ENCODE measurements around the gene NHLRC4.

The NHLRC4 gene

DNA sequence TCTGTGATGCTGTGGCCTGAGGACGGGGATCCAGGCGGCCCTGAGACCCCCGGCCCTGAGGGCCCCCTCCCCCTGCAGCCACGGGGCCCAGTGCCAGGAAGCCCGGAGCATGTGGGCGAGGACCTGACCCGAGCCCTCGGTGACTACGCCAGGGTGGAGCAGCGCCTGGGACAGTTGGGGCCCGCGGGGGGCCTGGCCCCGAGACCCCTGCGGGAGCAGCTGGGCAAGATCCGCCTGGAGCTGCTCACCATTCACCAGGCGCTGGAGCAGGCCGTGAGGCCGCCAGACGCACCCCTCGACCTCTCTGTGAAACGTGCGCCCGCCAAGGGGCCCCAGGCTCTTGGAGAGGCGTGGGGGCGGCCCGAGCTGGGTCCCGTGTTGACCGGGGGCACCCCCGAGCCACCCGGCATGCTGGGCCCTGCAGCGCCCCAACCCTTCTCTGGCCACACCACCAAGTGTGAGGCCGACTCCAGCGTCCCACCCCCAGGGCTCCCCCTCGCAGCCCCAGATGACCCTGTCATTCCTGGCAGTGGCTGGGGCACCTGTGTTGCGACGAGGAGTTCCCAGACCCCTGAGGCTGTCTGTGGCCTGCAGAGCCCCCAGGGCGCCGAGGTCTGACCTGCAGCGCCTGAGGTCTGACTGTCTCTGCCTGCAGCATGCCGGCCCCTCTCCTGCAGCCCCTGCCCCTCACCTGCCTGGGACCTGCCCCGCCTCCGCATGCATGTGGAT lies 2.0 kb upstream of the NHLRC4 start:
- Histone ChIP-seq H3K36me3 (ENCODE audit: control insufficient read depth in 4 of 4, insufficient read depth in 4 of 4, low read length in 3 of 4) (no peaks in the 10 kb centered on the region), H3K27ac (ENCODE audit: insufficient read depth in 1 of 2, low read depth in 1 of 2, low read length in 2 of 2, poor library complexity in 1 of 2, severe bottlenecking in 2 of 2) (no peak overlapping the region), H3K27me3 (replicated peaks in 2 of 5; ENCODE audit: control insufficient read depth in 4 of 5, insufficient read depth in 5 of 5, low read length in 4 of 5) (peaks cover 0 to 27% (median 7%) of the 10 kb centered on the region in 5 experiments), H3K4me3 (ENCODE audit: control insufficient read depth in 1 of 7, extremely low read depth in 1 of 7, insufficient read depth in 4 of 7, low read depth in 2 of 7, low read length in 6 of 7) (no peak overlapping the region), H3K9me3 (ENCODE audit: control extremely low read depth in 1 of 5, control insufficient read depth in 4 of 5, insufficient read depth in 2 of 5, low read depth in 1 of 5, low read length in 4 of 5) (no peaks in the 10 kb centered on the region), H3K4me1 (ENCODE audit: control extremely low read depth in 1 of 4, control insufficient read depth in 4 of 4, insufficient read depth in 4 of 4, low read length in 3 of 4) (peaks cover 0 to 45% (median 33%) of the 10 kb centered on the region in 4 experiments)
- ChIA-PET CTCF (no interaction called here), POLR2A (no interaction called here)
- DNase-seq: no peak
- 97% methylated on average over 39 of the region's 42 CpGs for WGBS (ENCODE audit: insufficient coverage)

DNA sequence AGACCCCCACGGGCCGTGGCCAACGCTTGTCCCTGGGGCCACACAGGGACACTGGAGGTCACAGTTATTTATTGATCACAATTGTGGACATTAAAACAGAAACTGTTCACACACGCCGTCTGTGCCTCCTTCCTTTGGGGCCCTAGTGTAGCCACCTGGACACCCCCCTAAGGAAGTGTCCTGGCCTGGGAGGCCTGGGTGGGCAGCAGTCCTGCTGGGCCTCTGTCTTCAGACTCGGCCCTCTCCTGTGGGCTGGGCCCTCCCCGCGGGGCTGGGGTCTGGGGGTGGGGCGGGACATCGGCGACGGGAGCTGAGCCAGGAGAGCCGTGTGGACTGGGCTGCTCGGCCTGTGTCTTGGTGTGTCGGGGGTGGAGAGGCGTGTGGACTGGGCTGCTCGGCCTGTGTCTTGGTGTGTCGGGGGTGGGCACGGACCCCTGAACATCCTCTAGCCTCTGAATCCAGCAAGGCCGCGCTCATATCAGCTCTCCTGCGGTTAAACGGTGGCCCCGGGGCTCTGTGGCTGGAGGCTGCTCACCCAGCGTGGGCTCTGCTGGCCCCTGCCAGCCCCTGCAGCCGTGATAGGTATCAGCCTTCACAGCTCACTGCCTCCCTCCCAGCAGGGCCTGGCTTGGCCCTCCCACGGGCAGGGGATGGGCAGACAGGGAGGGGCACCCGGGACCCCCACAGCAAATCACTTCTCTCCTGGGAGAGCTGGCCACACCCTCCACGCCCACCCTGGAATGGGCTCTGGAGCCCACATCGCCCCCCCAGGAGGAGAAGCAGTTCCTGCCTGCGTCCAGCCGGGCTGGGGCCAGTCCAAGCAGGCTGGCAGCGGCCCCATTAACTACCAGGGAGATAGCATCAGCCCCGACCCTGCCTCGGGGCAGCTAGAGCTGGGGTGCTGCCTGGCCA lies 1.1 kb upstream of the NHLRC4 start:
- POLR2A ChIA-PET: interaction anchor here (0.6 kb wide), 1 partner anchor 33 kb away, joined by 3 read pairs; no protein-coding TSS in a partner anchor
- 98% methylated on average over 28 of the region's 35 CpGs for WGBS (ENCODE audit: insufficient coverage)

DNA sequence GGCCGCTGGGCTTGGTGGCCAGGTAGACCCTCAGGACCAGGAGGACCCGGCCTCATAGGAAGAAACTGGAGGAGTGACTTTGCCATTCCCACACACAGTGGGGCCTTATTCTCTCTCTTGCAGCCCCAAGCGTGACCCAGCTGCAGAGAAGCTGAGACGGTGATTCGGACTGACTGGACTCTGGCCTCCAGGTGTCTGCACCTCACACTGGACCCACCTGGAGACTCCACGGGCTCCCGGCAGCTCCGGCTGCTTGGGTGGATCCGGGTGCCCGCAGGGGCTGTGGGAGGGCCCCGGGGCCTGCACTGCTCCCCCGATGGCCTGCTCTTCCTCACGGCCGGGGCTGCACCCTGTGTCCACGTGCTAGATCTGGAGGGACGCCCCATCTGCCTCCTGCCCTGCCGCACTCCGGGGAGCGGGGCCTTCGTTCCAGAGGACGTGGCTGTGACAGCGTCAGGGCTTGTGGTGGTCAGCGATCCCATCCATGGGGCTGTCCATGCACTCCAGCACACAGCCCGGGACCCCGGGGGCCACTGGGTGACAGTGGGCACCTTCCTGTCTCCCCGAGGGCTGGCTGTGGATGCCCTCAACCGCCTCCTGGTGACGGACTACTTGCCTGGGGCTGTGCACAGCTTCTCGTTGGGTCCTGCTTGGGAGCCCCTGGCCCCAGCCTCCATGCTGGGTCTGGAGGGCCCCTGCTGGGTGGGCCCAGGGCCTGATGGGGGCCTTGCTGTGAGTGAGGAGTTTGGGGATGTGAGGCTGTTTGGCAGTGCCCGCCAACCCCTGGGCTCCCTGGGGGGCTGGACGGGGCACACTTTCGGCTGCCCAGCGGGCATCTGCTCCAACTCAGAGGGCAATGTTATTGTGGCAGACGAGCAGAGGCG lies 810 bp downstream of the NHLRC4 start:
- ChIA-PET CTCF (interaction anchor here (1.5 to 1.9 kb wide), 3 partner anchors 9 to 68 kb away, joined by 4 to 11 read pairs (median 6); partner anchors contain the start of gene METTL26), POLR2A (no interaction called here)

More for the DNA sequence above, 1.1 kb upstream of the NHLRC4 start:
- H3K36me3 ChIP-seq (ENCODE audit: control insufficient read depth in 4 of 4, insufficient read depth in 4 of 4, low read length in 3 of 4): no peaks in the 10 kb centered on the region
- H3K9me3 ChIP-seq (ENCODE audit: control extremely low read depth in 1 of 5, control insufficient read depth in 4 of 5, insufficient read depth in 2 of 5, low read depth in 1 of 5, low read length in 4 of 5): no peaks in the 10 kb centered on the region
- peaks cover 0 to 21% (median 6%) of the 10 kb centered on the region in 5 experiments for H3K27me3 ChIP-seq (replicated peaks in 2 of 5; ENCODE audit: control insufficient read depth in 4 of 5, insufficient read depth in 5 of 5, low read length in 4 of 5)
- CTCF ChIA-PET: no interaction called here
- H3K27ac ChIP-seq (ENCODE audit: insufficient read depth in 1 of 2, low read depth in 1 of 2, low read length in 2 of 2, poor library complexity in 1 of 2, severe bottlenecking in 2 of 2): no peak overlapping the region
- no peak for DNase-seq
- H3K4me3 ChIP-seq (ENCODE audit: control insufficient read depth in 1 of 7, extremely low read depth in 1 of 7, insufficient read depth in 4 of 7, low read depth in 2 of 7, low read length in 6 of 7): peak overlapping the region in 1 of 7 experiments; percentile 3
- H3K4me1 ChIP-seq (ENCODE audit: control extremely low read depth in 1 of 4, control insufficient read depth in 4 of 4, insufficient read depth in 4 of 4, low read length in 3 of 4): peaks cover 0 to 47% (median 34%) of the 10 kb centered on the region in 4 experiments

DNA sequence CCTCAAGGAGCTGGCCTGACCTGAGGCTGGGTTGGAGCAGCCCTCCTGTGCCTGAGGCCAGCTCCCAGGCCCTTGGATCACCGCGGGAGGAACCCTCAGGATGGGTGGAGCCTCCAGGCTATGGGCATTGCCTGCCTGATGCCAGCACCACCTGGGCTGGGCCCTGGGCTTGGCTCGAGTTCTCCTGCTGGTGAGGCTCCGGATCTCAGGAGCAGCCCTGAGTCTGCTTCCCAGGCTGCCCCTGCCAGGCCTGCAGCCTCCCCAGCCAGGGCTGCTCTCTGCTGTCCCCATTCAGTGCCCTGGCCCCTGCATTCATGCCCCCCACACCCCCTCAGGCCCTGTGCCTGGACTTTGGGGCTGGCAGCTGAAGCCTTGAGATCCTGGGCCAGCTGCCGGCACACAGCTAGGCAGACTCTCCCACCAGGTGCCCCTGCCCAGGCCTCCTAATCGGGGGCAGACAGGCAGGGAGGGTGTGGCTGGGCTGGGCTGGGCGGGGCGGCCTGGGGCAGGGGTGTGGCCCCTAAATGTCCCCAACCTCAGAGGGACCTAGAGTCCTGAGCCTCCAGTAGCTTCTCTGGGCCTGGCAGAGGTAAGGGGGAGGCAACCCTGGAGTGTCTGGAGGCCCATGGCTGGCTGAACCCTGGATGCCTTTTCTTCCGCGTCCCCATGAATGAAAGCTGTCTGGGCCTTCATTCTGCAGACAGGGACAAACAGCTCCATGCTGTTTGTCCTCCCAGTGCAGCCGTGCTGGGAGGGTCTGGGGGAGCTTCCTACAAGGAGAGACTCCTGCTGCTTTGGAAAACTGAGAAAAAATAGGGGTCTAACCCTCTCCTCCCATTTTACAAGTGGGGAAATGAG lies 1.8 kb downstream of the NHLRC4 start:
- Histone ChIP-seq H3K4me3 (ENCODE audit: control insufficient read depth in 1 of 7, extremely low read depth in 1 of 7, insufficient read depth in 4 of 7, low read depth in 2 of 7, low read length in 6 of 7) (peak overlapping the region in 6 of 7 experiments; percentile 46 to 96 (median 84)), H3K36me3 (ENCODE audit: control insufficient read depth in 4 of 4, insufficient read depth in 4 of 4, low read length in 3 of 4) (peaks cover 0 to 5% (median 1%) of the 10 kb centered on the region in 4 experiments), H3K27ac (ENCODE audit: insufficient read depth in 1 of 2, low read depth in 1 of 2, low read length in 2 of 2, poor library complexity in 1 of 2, severe bottlenecking in 2 of 2) (peak overlapping the region; percentile 66 to 84), H3K9me3 (ENCODE audit: control extremely low read depth in 1 of 5, control insufficient read depth in 4 of 5, insufficient read depth in 2 of 5, low read depth in 1 of 5, low read length in 4 of 5) (no peaks in the 10 kb centered on the region), H3K27me3 (replicated peaks in 2 of 5; ENCODE audit: control insufficient read depth in 4 of 5, insufficient read depth in 5 of 5, low read length in 4 of 5) (no peaks in the 10 kb centered on the region), H3K4me1 (ENCODE audit: control extremely low read depth in 1 of 4, control insufficient read depth in 4 of 4, insufficient read depth in 4 of 4, low read length in 3 of 4) (peaks cover 0 to 53% (median 40%) of the 10 kb centered on the region in 4 experiments)
- 87% methylated on average over 10 of the region's 11 CpGs for WGBS (ENCODE audit: insufficient coverage)
- ChIA-PET POLR2A (no interaction called here), CTCF (interaction anchor here (1.1 to 1.9 kb wide), 4 partner anchors 8 to 67 kb away, joined by 3 to 11 read pairs (median 5); partner anchors contain the start of genes CAPN15 and METTL26)
- no peak for DNase-seq

More for the DNA sequence above, 810 bp downstream of the NHLRC4 start:
- no peak for DNase-seq
- WGBS (ENCODE audit: insufficient coverage): 93% methylated on average over 33 of the region's 35 CpGs
- Histone ChIP-seq H3K9me3 (ENCODE audit: control extremely low read depth in 1 of 5, control insufficient read depth in 4 of 5, insufficient read depth in 2 of 5, low read depth in 1 of 5, low read length in 4 of 5) (no peaks in the 10 kb centered on the region), H3K36me3 (ENCODE audit: control insufficient read depth in 4 of 4, insufficient read depth in 4 of 4, low read length in 3 of 4) (peaks cover 0 to 3% (median 1%) of the 10 kb centered on the region in 4 experiments), H3K27ac (ENCODE audit: insufficient read depth in 1 of 2, low read depth in 1 of 2, low read length in 2 of 2, poor library complexity in 1 of 2, severe bottlenecking in 2 of 2) (peak overlapping the region in 1 of 2 experiments; percentile 83), H3K4me1 (ENCODE audit: control extremely low read depth in 1 of 4, control insufficient read depth in 4 of 4, insufficient read depth in 4 of 4, low read length in 3 of 4) (peaks cover 0 to 53% (median 40%) of the 10 kb centered on the region in 4 experiments), H3K27me3 (replicated peaks in 2 of 5; ENCODE audit: control insufficient read depth in 4 of 5, insufficient read depth in 5 of 5, low read length in 4 of 5) (peaks cover 0 to 2% (median 0%) of the 10 kb centered on the region in 5 experiments), H3K4me3 (ENCODE audit: control insufficient read depth in 1 of 7, extremely low read depth in 1 of 7, insufficient read depth in 4 of 7, low read depth in 2 of 7, low read length in 6 of 7) (peak overlapping the region in 5 of 7 experiments; percentile 36 to 74 (median 59))

DNA sequence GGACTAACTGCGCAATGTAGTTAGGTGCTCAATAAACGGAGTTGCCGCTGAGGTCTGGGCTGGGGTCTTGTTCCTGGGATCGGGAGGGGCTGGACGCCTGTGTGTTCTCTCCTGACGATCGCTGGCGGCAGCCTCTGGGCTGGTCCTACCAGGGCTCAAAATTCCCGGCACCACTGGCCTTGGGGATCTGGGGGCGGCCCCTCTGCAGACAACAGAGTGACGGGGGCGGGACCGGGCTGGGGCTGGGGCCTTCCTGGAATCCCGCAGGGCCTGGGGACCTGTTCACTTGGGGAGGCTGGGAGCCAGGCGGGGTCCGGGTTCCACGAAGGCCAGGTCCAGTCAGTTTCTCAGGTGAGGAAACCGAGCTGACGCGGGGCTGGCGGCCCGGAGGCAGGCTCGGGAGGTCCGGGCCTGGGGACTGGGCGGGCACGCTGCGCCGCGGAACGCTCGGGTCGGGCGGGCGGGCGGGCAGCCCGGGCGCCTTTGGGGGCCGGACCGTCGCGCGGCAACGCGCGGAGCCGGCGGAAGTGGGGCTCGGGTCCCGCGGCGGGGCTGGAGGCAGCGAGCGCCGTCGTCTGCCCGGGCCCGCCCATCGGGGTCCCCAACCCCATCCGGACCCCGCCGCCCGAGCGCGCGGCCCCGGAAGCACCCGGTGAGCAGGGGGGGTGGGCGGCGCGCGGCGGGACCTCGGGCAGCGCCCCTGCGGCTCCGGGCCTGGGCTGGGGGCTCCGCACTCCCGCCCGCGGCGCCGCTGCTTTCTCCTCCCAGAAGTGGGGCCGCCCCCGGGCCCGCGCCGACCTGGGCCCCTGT lies 2.8 kb downstream of the NHLRC4 start, which contains the start of gene PIGQ:
Gene PIGQ (plus strand): TSS at position 524 of the 810 bp plus-strand sequence. CDS start 4,107 bp downstream, outside the sequence.
- Histone ChIP-seq H3K4me1 (ENCODE audit: control extremely low read depth in 1 of 4, control insufficient read depth in 4 of 4, insufficient read depth in 4 of 4, low read length in 3 of 4) (peaks cover 0 to 53% (median 40%) of the 10 kb centered on the region in 4 experiments), H3K27me3 (replicated peaks in 2 of 5; ENCODE audit: control insufficient read depth in 4 of 5, insufficient read depth in 5 of 5, low read length in 4 of 5) (no peaks in the 10 kb centered on the region), H3K9me3 (ENCODE audit: control extremely low read depth in 1 of 5, control insufficient read depth in 4 of 5, insufficient read depth in 2 of 5, low read depth in 1 of 5, low read length in 4 of 5) (no peaks in the 10 kb centered on the region), H3K27ac (ENCODE audit: insufficient read depth in 1 of 2, low read depth in 1 of 2, low read length in 2 of 2, poor library complexity in 1 of 2, severe bottlenecking in 2 of 2) (peak within 1 kb of the TSS; percentile 66 to 84), H3K36me3 (ENCODE audit: control insufficient read depth in 4 of 4, insufficient read depth in 4 of 4, low read length in 3 of 4) (peaks cover 0 to 12% (median 5%) of the 10 kb centered on the region in 4 experiments), H3K4me3 (ENCODE audit: control insufficient read depth in 1 of 7, extremely low read depth in 1 of 7, insufficient read depth in 4 of 7, low read depth in 2 of 7, low read length in 6 of 7) (peak within 1 kb of the TSS; percentile 65 to 96 (median 84))
- ChIA-PET CTCF (interaction anchor here (1.1 to 1.9 kb wide), 2 partner anchors 9 to 42 kb away, joined by 3 to 11 read pairs; partner anchors contain the start of gene CAPN15), POLR2A (no interaction called here)
- 4% methylated on average over 42 of the region's 87 CpGs for WGBS (ENCODE audit: insufficient coverage)
- peak; percentile 50 to 71 (median 65) for DNase-seq
